NCI-H187 (cell line): Measurements from ENCODE around the gene CDC45.

ENCODE experiments used
- DNase-seq, 2 experiments: peaks; one replicate each; lab custom pipeline; 2025; lab: John Stamatoyannopoulos, UW

CDC45 gene

DNA sequence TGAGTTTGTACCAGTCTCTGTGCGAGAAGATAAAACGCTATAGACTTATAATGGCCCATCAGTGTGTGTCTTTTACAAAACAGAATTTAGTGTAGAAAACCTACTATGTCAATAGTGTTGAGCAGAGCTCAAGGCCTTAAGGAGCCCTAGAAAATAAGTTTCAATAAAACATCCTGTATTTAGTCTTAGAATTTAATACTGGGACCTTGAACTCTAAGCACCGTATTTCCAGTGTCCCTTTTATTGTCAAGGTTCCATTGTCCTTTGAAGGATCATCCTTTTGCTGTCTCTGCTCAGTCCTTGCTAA is 16.6 kb downstream of the CDC45 start:
- DNase-seq, result no peak

DNA sequence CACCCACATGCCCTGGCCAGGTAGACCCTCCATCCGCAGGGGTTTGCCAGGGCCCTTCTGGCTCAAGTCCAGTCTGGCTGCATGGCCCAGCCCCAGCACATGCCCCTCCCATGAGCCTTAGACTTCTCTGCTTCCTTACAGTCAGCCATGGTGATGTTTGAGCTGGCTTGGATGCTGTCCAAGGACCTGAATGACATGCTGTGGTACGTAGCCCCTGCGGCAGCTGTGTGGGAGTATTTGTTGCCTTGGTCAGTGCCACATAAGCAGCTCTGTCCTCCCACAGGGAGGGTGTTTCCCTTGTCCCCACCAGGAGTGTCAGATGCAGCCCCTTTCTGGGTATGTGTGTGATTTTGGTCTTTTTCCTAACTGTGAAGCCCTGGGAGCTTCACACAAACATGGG is 17.5 kb downstream of the CDC45 start:
- no peak for DNase-seq

DNA sequence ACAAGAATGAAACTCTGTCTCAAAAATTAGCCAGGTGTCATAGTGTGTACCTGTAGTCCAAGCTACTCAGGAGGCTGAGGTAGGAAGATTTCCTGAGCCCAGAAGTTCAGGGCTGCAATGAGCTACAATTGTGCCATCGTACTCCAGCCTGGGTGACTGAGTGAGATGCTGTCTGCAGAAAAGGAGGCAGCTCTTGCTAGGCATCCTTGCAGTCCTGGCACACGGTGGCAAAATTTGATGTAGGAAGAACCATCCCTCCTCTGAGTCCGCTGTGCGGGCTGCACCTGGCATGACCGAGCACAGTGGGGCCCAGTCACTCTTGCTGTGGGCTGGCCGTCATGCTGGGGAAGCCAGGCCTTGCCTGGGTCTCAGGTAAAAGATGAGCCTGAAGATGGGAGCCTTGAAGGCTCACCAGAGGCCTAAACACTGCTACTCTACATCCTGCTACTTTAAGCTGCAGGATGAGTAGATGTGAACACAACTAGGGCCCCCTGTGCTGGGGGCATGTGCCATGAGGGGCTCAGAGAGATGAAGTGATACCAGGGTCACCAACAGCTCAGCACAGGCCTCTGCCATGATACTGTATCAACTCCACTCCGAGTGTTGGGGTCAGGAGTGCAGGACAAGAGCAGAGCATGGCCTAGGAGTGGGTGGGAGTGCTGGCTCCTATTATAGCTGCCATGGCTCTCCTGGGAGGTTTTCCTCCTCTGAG is 18.6 kb downstream of the CDC45 start:
- no peak for DNase-seq

DNA sequence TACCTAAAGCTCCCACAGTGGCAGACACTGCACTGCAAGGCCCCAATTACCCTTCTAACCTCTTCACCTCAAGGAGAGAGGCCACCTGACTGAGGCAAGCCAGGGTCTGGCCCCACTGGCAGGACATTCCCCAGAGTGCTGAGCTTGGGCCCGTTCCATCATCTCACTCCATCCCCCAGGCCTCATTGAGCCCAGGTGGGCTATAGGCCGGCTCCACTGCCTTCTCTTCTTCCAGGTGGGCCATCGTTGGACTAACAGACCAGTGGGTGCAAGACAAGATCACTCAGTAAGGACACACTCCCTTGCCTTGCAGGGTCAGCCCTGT is 19.1 kb downstream of the CDC45 start:
- no peak for DNase-seq

DNA sequence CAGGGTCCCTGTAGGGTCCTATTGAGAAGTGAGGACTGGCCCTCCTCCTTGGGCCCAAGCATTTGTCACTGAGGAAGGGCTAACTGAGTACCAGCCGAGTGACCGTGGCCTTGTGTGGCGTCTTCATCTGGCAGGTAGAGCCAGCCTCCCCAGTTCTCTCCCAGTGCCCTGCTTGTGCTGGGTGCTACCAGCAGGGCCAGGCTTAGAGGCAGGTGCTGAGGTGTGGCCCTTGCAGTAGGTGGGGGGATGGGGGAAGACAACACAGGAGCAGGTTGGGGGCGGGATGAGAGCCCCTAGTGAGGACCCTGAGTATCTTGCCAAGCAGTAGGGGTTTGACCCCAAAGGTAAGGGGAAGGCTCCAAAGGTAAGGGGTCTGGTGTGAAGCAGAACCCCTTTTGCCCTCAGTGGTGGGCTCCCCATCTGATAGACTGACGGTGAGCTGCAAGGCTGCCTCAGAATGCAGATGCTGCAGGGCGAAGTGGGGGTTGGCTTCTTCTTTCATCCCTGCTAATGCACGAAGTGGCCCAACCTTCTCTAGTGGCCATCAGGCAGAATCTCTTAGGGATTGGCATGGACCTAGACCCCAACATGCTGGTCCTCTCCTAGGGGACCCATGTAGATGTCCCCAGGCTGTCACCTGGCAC is 19.6 kb downstream of the CDC45 start:
- DNase-seq, result no peak

DNA sequence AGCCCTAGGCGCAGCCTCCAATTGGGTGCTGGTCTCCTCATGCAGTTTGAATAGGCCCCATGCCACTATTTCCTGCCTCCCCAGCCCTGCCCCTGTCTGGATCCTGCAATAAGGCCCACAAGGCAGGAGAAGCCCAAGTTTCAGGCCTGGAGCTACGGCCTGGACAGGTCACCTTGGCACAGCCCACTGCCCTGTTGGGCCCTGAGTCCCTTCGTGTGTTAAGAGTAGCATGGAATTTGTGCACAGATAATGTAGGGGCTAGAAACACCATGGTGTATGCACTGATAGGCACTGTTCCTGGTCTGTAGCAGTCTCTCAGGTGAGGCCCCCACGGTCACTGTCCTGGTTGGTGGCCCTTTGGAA is 20.1 kb downstream of the CDC45 start:
- no peak for DNase-seq

DNA sequence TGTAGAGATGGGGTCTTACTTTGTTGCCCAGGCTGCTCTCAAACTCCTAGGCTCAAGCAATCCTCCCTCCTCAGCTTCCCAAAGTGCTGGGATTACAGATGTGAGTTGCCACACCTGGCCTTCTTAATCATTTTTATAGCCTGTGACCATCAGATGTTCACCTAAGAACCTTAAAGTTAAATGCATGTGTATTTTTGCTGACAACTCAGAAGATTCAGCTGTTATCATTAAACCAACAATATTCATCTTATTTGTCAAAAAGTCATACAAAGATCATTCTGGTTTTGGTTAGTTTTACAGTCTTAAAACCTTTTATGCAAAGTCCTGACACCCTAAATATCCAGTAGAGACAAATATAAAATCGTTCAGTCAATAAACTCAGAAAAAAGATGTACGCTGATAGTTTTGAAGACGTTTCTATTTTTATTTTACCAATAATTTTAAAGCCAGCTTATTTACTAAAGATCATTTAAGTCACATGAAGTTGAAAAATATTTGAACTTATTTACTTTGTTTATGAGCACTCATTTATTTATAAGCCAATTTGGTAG is 22.3 kb downstream of the CDC45 start:
- no peak for DNase-seq

DNA sequence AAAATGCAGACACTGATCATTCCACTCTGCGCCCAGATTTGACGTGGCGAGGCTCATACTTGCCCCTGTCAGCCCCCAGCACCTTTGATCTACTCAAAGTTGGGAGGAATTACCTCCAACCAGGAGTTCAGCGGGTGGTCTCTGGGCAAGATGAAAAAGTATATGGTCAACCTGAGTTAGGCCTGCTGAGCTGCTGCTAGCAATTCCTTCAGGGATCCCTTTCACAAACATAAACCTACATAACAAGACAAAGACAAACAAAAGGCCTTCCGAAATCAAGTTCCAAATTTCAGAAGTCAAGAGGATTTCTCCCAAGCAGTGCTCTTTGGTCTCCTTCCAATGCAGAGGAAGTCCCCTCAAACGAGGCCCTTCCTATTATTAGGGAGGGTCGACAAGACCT is 23.6 kb downstream of the CDC45 start:
- no peak for DNase-seq

DNA sequence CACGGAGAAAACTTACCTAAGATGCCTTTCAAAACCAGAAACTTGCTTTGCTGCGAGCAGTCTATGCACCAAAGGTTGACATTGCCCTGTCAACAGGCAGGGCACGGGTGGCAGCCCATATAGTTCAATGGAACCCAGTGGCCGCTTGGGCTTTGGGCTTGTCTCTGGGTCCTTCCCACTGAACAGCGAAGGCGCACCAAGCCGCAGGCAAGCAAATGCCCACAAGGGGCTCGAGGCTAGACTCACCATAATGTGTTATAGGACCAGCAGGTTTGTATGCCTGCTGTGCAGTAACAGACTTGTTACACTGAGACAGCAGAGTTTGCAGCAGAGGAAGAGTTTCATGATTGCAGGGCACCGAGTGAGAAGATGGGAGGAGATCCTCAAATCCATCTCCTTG is 24.1 kb downstream of the CDC45 start:
- no peak for DNase-seq

DNA sequence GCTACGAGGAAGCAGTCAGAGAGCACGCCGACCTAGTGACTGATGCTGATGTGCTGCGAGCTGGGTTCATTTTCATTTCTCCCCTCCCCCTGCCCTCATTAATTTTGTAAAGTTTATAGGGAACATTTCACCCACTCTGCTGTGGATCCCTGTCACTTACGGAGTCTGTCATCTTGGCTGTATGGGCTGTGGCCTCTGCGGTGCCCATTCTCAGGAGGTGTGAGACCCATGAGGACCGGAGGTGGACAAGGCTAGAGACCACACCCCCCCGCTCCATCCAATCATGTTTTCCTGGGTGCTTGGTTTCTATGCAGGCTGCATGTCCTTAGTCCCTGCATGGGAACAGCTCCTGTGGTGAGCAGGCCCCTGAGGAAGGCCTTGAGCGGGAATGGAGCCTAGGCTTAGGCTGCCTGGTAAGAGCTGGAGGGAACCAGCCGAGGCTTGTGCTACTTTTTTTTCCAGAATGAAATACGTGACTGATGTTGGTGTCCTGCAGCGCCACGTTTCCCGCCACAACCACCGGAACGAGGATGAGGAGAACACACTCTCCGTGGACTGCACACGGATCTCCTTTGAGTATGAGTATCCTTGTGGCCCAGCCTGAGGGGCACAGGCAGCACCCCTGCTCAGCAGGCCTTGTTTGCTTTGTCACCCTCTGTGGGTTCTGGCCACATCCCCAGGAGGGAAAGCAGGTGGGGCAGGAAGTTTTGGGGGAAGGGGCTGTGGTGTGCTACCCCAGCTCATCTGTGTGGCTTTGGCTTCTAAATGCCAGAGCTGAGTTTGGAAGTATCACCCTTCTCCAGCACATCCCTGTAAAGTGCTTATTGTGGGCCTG is 25.4 kb downstream of the CDC45 start:
- no peak for DNase-seq

DNA sequence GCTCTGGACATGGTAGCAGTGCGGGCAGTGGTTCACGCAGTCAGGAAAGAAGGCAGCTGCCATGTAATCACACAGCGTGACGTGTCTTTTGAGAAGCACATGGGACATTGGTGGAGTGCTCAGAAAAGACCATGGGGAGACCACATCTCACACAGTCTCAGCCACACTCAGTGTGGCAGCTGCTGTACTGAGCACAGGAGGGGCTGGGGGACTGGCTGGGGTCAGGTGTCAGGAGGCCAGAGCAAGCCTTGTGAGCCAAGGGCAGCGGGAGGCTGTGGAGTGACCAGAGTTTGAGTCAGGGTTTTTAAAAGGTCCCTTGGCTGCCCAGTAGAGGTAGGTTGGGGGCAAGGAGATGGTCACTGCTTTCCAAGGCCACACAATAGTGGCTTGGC is 26.0 kb downstream of the CDC45 start:
- DNase-seq, result no peak

DNA sequence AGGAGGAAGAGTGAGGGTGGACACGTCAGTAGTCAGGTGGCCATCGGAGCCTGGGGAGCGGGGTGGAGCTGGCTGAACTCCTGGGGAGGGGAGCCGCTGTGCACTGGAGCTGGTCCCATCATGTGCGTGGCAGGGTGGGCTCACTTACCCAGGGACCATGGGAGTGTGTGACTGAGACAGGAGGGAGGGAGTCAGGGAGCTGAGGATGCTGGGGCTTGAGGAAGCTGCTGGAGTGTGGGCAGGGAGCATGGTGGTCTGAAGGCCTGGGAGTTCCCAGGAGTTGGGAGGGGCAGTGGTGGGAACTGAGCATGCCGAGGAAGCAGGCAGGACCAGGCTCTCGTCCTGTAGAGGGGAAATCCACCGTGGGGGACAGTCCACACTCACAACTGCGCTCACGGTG is 26.5 kb downstream of the CDC45 start:
- no peak for DNase-seq

DNA sequence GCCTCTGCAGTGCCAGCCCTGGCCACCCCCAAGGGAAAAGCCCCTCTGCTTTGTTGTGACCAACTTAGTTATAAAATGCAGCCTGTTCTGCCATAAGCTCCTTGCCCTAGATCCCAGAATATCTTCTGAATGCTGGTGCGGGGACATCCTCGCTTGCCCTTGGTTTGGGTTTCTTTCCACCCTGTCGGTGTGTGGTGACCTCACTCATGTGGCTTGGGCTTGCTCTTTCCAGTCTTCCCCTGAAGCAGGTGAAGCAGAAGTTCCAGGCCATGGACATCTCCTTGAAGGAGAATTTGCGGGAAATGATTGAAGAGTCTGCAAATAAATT is 27.8 kb downstream of the CDC45 start:
- no peak for DNase-seq

DNA sequence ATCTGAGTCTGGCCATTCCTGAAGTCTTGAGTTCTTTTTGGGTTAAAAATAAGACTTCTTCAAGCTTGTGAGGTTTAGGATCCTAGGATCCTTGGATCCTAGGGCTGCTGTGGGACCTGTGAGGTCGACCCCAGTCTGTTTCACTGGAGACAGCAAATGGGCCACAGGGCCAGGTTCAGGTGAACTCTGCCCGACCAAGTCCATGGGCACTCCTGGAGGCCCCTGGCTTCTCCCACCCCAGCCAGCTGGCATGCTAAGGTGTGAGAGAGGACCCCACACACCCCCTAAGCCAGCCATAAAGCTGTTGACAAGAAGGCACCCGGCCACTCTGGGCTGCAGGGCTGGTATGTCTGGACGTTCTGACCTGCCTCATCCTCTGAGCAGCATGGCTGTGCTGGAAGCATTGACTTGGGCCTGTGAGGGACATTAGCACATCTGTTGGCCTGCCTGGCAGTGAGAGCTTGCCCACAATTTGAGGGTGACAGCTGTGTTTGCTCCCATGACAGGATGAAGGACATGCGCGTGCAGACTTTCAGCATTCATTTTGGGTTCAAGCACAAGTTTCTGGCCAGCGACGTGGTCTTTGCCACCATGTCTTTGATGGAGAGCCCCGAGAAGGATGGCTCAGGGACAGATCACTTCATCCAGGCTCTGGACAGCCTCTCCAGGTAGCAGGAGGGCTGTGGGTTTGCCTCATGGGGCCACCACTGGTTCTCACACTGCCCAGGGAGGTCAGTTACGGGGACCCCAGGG is 28.5 kb downstream of the CDC45 start:
- no peak for DNase-seq

DNA sequence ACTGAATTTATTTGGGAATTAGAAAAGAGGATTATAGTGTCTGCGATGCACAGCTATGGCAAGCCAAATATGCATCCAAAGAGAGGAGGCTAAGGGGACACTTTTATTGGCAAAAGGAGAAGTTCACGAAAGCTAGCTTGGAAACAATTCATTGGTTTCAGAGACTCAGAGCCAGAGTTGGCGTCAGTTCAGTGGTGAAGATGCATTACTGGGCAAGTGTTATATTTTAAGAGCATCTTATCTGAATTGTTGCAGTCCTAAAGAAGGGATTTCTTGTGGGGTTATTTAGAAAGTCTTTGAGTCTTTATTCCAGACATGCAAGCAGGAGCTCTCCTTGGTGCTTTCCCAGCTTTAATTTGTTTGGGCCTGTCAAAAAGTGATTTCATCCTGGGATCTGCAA is 29.5 kb downstream of the CDC45 start:
- no peak for DNase-seq

DNA sequence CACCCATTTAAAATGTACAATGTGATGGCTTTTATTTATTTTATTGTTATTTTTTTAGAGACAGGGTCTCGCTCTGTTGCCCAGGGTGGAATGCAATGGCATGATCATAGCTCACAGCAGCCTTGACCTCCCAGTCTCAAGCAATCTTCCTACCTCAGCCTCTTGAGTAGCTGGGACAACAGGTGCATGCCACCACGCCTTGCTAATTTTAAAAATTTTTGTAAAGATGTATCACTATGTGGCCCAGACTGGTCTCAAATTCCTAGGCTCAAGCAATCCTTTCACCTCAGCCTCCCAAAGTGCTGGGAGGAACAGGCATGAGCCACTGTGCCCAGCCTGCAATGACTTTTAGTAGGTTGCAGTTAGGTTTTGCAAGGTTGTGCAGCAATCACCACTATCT is 30.2 kb downstream of the CDC45 start:
- no peak for DNase-seq

DNA sequence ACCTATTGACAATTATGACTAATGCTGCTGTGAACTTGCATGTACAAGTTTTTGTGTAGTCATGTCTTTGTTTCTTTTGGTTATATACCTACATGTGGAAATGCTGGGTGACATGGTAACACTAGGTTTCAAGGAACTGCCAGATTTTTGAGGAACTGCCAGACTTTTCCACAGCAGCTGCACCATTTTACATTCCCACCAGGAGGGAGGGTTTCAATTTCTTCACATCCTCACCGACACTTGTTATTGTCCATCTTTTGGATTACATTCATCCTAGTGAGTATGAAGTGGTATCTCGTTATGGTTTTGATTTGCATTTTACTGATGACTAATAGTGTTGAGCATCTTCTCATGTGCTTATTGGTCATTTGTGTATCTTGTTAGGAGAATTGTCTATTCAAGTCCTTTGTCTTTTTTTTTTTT is 31.2 kb downstream of the CDC45 start:
- DNase-seq, result no peak

DNA sequence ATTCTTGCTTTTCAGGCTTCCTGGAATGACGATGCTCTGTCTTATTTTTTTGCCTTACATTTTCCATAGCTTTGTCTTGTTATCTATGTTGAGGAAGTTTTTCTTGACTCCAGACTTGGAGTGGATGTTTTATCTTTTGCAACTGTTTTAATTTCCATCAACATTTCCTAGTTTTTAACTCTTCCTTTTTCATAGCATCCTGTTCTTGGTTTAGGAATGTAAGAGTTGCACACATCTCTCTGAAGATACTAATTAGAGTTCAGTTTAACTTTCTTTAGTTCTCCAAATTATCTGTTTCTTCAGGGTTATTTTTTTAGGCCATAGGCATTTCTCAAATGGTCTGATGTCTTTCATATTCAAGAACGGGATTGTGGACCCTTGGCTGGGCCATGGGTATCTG is 34.1 kb downstream of the CDC45 start:
- no peak for DNase-seq

DNA sequence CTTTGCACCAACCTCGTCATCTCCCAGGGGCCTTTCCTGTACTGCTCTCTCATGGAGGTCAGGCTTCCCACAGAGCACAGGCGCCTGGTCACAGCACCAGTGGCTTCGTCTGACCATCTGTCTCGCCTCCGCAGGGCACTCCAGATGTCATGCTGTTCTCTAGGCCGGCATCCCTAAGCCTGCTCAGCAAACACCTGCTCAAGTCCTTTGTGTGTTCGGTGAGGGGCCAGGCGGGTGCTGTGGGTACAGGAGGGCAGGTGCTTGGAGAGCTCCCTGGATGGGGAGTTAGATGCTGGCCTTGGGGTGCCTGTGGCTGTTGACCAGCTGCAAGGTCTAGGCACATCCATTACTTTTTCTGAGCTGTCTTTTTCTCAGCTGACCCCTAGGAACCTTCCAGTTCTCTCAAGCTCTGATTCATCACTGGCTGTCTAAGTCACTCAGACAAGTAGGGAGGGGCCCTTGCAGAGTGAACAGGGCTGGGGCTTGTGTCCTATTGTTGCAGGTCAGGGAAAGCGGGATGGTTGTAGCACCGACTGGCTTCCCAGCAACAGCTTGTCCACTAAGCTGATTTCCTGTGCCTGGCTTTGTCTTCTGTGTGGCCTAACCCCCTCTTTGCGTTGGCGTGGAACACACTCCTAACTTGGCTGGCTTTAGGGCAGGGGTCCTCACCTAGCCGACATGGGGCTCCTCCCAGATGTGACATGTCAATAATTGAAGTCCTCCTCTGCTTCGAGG is 35.3 kb downstream of the CDC45 start:
- peak; percentile 14 to 24 for DNase-seq

DNA sequence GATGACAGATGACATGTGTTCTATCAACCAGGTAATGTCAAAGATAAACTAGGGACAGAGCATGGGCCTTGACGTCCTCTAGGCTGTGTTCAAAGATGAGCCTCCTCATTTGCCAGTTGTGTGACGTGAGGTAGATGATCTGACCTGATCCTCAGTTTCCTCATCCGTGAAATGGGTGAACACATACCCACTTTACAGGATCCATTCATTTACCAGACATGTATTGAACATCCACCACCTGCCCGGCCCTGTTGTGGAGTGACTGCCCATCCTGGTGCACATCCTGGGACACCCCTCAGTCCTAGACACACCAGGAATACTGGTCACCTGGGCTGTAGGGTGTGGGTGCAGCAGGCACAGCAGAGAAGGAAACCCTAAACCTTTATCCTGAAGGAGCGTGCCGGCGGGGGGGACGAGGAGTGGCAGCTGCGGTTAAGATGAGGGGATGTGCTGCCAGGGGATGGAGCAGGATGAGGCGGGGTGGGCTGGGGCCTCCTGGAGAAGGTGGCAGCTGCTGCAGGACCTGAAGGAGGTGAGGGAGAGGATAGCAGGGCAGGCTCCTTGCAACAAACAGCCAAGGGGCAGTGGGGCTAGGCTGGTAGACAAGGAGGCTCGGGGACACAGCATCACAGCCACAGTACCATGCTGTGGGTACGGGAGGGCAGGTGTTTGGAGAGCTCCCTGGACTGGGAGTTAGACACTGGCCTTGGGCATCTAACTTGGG is 36.1 kb downstream of the CDC45 start:
- peak in 1 of 2 experiments; percentile 56 for DNase-seq
